Ectodermal cell (in vitro differentiated cells): ENCODE results near the gene CLDN5.

Experiments used
- H3K27ac ChIP-seq: 2 replicates; pipeline ENCODE4 v1.7.0; 2013; ENCODE audit warnings: mild to moderate bottlenecking, low read depth, low read length; ENCODE audit not compliant: insufficient read depth, poor library complexity, severe bottlenecking
- H3K27me3 ChIP-seq: 2 replicates; pipeline ENCODE4 v1.7.0; 2013; ENCODE audit warnings: mild to moderate bottlenecking, low read length; ENCODE audit not compliant: insufficient read depth, control insufficient read depth, poor library complexity, severe bottlenecking
- H3K36me3 ChIP-seq: one replicate; pipeline ENCODE4 v1.7.0; 2013; ENCODE audit warnings: low read length; ENCODE audit not compliant: control insufficient read depth, insufficient read depth
- H3K4me1 ChIP-seq: one replicate; pipeline ENCODE4 v1.7.0; 2013; ENCODE audit warnings: low read length; ENCODE audit not compliant: control insufficient read depth, insufficient read depth
- H3K4me3 ChIP-seq: 2 replicates; pipeline ENCODE4 v1.7.0; 2013; ENCODE audit warnings: low read depth, low read length, control low read depth; ENCODE audit not compliant: insufficient read depth
- H3K9me3 ChIP-seq: 2 replicates; pipeline ENCODE4 v1.7.0; 2013; ENCODE audit warnings: mild to moderate bottlenecking, low read length, moderate library complexity; ENCODE audit not compliant: control insufficient read depth
- WGBS, 2 experiments: methylation state at CpG; one replicate each; pipeline ENCODE4 v1.1.7; 2013; ENCODE audit warnings: missing lambda C conversion rate in 2 of 2; 5-methylcytosine and 5-hydroxymethylcytosine counted together

Gene CLDN5

DNA sequence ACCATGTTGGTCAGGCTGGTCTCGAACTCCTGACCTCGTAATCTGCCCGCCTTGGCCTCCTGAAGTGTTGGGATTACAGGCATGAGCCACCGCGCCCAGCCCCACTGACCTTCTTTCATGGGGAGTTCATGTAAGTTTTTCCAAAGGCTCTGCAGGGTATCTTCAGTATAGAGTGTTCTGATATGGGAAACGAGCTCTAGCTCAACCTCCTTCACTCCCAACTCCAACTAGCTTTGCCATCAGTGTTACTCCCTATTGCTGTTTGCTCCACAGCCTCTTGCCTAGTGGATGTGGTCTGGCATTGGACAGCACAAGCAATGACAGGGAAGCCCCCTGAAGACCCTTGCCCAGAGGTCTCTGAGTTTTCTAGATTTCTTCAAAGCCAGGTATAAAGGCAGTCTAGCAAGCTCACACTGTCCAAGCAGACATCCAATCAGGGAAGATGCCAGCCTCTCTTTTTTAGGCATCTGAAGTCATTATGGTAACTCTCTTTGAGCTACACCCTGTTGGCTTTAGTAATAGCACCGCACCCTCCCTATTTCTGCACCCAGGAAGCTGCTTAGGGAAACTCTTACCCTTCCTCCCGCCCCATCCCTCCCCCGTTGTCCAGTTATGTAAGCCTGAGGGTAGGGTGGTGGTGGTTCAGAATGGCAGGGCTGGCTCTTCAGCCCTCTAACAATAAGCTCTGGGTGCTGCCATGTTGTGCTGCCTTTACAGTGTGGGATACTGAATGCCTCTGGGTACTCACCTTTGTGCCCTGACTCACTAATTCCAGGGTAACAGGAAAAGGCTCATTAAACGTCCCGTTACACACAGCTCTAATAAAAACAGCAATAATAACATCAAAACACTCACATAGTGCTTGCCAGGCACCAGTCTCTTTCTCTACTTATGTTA, 41.4 kb upstream of the CLDN5 start:
- no peak overlapping the region for H3K4me3 ChIP-seq
- H3K4me1 ChIP-seq, result no peaks in the 10 kb centered on the region
- H3K27me3 ChIP-seq, result no peaks in the 10 kb centered on the region
- no peaks in the 10 kb centered on the region for H3K36me3 ChIP-seq
- no peaks in the 10 kb centered on the region for H3K9me3 ChIP-seq
- H3K27ac ChIP-seq, result no peak overlapping the region
- WGBS, 2 experiments, result 90 to 94% methylated on average over 10 to 11 of the region's 11 CpGs

- Histone ChIP-seq H3K4me3 (no peak overlapping the region), H3K9me3 (no peaks in the 10 kb centered on the region), H3K36me3 (no peaks in the 10 kb centered on the region), H3K27me3 (no peaks in the 10 kb centered on the region), H3K4me1 (no peaks in the 10 kb centered on the region), H3K27ac (no peak overlapping the region)
- 90 to 97% methylated on average over 2 of the region's 2 CpGs for WGBS, 2 experiments
These were observed 35.7 kb upstream of the CLDN5 start for GRCh38 chr22:19559956-19560355.

GRCh38 chr22:19559324-19559811, 35.2 kb upstream of the CLDN5 start:
- H3K36me3 ChIP-seq, result no peaks in the 10 kb centered on the region
- WGBS, 2 experiments, result 90% methylated on average over 9 of the region's 9 CpGs
- no peaks in the 10 kb centered on the region for H3K9me3 ChIP-seq
- H3K27me3 ChIP-seq, result no peaks in the 10 kb centered on the region
- H3K27ac ChIP-seq, result no peak overlapping the region
- no peak overlapping the region for H3K4me3 ChIP-seq
- no peaks in the 10 kb centered on the region for H3K4me1 ChIP-seq

GRCh38 chr22:19556963-19557545, 32.8 kb upstream of the CLDN5 start:
- H3K36me3 ChIP-seq, result no peaks in the 10 kb centered on the region
- 94 to 95% methylated on average over 10 of the region's 10 CpGs for WGBS, 2 experiments

DNA sequence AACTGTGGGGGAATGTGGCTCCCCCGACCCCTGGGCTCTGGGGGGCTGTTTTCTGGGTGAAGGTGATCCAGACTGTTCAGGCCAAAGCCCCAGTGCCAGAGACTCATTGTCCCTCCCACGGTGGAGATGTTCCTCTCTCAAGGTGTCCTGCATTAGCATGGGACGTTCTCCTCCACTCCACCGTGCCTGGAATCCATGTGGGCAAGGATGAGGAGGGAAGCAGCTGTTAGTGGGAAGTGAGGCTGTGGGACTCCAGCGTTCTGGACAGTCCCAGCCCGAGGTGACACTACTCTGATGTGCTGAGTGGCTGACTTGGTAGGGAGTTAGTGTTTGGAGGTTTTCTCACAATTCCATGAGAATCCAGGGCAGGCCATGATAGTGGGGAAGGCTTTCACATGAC, 31.4 kb upstream of the CLDN5 start:
- H3K36me3 ChIP-seq, result no peaks in the 10 kb centered on the region
- WGBS, 2 experiments, result 94 to 97% methylated on average over 6 of the region's 6 CpGs
- H3K9me3 ChIP-seq, result no peaks in the 10 kb centered on the region
- no peaks in the 10 kb centered on the region for H3K4me1 ChIP-seq
- no peak overlapping the region for H3K4me3 ChIP-seq
- H3K27me3 ChIP-seq, result no peaks in the 10 kb centered on the region
- no peak overlapping the region for H3K27ac ChIP-seq

More at GRCh38 chr22:19556963-19557545, 32.8 kb upstream of the CLDN5 start:
- H3K27ac ChIP-seq, result no peak overlapping the region
- no peaks in the 10 kb centered on the region for H3K27me3 ChIP-seq
- H3K4me3 ChIP-seq, result no peak overlapping the region
- no peaks in the 10 kb centered on the region for H3K4me1 ChIP-seq
- no peaks in the 10 kb centered on the region for H3K9me3 ChIP-seq

GRCh38 chr22:19554834-19555404, 30.7 kb upstream of the CLDN5 start:
- Histone ChIP-seq H3K9me3 (no peaks in the 10 kb centered on the region), H3K4me1 (no peaks in the 10 kb centered on the region), H3K4me3 (no peak overlapping the region), H3K36me3 (no peaks in the 10 kb centered on the region), H3K27me3 (no peaks in the 10 kb centered on the region), H3K27ac (no peak overlapping the region)
- 77 to 79% methylated on average over 10 to 12 of the region's 12 CpGs for WGBS, 2 experiments

DNA sequence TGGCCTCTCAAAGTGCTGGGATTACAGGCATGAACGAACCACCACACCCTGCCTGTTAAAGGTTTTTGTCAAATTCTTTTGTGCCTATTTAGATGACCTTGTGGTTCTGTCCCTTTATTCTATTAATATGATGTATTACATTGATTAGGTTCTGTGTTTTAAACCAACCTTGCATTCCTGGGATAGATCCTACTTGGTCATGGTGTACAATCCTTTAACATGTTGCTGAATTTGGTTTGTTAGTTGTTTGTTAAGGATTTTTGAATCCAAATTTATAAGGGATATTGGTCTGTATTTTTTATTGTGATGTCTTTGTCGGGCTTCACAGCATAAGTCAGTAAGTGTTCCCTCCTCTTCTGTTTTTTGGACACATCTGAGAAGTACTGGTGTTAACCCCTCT, 29.0 kb upstream of the CLDN5 start:
- H3K27ac ChIP-seq, result no peak overlapping the region

GRCh38 chr22:19550382-19550781, 26.2 kb upstream of the CLDN5 start:
- Histone ChIP-seq H3K27ac (no peak overlapping the region), H3K4me1 (no peaks in the 10 kb centered on the region), H3K9me3 (no peaks in the 10 kb centered on the region), H3K36me3 (no peaks in the 10 kb centered on the region), H3K4me3 (no peak overlapping the region), H3K27me3 (no peaks in the 10 kb centered on the region)
- WGBS, 2 experiments, result 92 to 95% methylated on average over 7 of the region's 7 CpGs

More for the DNA sequence above, 29.0 kb upstream of the CLDN5 start:
- H3K36me3 ChIP-seq, result no peaks in the 10 kb centered on the region
- no peaks in the 10 kb centered on the region for H3K4me1 ChIP-seq
- H3K4me3 ChIP-seq, result no peak overlapping the region
- 90% methylated on average over 2 of the region's 2 CpGs for WGBS, 2 experiments
- no peaks in the 10 kb centered on the region for H3K9me3 ChIP-seq
- H3K27me3 ChIP-seq, result no peaks in the 10 kb centered on the region

DNA sequence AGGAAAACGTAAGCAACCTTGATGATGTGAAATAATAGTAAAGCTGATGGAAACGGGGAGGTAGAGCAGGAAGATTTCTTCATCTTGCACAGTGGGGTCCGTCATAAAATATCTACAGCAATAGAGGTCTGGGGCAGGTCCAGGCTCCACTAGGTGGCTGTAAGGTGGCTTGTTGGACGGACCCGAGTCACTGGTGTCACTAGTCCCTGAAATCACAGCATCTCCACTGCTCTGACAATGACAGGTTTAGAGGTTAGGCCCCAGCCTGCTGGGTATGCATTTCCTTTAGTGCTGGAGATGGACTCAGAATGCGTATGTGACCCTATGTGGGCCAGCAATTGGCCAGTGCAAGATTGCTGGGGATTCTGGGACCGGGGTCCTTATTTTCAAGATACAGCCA, 25.2 kb upstream of the CLDN5 start:
- no peaks in the 10 kb centered on the region for H3K27me3 ChIP-seq
- no peaks in the 10 kb centered on the region for H3K4me1 ChIP-seq
- no peaks in the 10 kb centered on the region for H3K9me3 ChIP-seq
- H3K36me3 ChIP-seq, result no peaks in the 10 kb centered on the region
- WGBS, 2 experiments, result 95% methylated on average over 7 of the region's 7 CpGs
- H3K4me3 ChIP-seq, result no peak overlapping the region
- no peak overlapping the region for H3K27ac ChIP-seq

GRCh38 chr22:19548964-19549363, 24.8 kb upstream of the CLDN5 start:
- Histone ChIP-seq H3K9me3 (no peaks in the 10 kb centered on the region), H3K27me3 (no peaks in the 10 kb centered on the region), H3K36me3 (no peaks in the 10 kb centered on the region), H3K27ac (no peak overlapping the region), H3K4me3 (no peak overlapping the region), H3K4me1 (no peaks in the 10 kb centered on the region)
- 80 to 96% methylated on average over 2 of the region's 2 CpGs for WGBS, 2 experiments
